PC-9 (cell line): ENCODE measurements around the gene PAK2.

Experiments
- EZH2 ChIP-seq: fragments of 200-600 bp; sonication (generic); IDR thresholded peaks from 2 replicates; pipeline ENCODE4 v1.8.0; 2017; ENCODE audit warnings: antibody characterized with exemption, low read depth
- TF ChIP-seq, protein P1 (sequence below): fragments of 200-600 bp; sonication (generic); conservative IDR thresholded peaks from 2 replicates; pipeline ENCODE4 v1.6.1; 2017; ENCODE audit warnings: mixed run types, antibody characterized with exemption, mild to moderate bottlenecking, moderate library complexity

DNA sequence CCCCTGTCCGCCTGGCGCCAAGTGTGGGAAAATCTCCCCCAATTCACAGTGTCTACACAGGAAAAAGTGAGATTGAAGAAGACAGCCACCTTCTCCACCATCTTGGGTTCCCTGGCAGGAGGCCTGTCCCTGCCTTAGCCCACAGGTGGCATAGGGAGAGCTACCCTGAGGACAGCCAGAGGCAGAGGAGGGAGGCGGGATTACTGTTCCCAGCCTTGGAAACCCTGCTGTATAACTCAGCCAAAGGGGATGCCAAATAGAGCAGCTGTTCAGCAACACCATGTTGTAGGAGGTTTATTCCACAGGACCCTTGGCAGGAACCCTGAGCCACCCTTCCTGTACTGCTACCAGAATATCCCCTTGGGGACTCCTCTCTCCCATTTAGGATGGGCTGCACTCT is 54.8 kb downstream of the PAK2 start:
- TF ChIP-seq, protein P1, sequence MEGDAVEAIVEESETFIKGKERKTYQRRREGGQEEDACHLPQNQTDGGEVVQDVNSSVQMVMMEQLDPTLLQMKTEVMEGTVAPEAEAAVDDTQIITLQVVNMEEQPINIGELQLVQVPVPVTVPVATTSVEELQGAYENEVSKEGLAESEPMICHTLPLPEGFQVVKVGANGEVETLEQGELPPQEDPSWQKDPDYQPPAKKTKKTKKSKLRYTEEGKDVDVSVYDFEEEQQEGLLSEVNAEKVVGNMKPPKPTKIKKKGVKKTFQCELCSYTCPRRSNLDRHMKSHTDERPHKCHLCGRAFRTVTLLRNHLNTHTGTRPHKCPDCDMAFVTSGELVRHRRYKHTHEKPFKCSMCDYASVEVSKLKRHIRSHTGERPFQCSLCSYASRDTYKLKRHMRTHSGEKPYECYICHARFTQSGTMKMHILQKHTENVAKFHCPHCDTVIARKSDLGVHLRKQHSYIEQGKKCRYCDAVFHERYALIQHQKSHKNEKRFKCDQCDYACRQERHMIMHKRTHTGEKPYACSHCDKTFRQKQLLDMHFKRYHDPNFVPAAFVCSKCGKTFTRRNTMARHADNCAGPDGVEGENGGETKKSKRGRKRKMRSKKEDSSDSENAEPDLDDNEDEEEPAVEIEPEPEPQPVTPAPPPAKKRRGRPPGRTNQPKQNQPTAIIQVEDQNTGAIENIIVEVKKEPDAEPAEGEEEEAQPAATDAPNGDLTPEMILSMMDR = no peak
- no peak for TF ChIP-seq EZH2
